ENCODE data around the gene CREB3L2. TPM values are rescaled to one million over a fixed set of nuclear protein-coding genes. Genes with fewer than 3 reads are reported as not detected.

CREB3L2 gene
- total RNA-seq, 3 donors from 2014 or later (not counting 1 experiment from before 2014, with no cell fraction given) = 45.9 to 54.6 (median 52.5) TPM

GRCh38 chr7:137961200-137962177 lies 40.4 kb downstream of the CREB3L2 start:
- H3K4me3 Mint-ChIP-seq = no peak overlapping the region
- H3K36me3 Mint-ChIP-seq = no peaks in the 10 kb centered on the region
- Histone ChIP-seq H3K27ac (ENCODE audit: low read length) (no peak overlapping the region), H3K27me3 (ENCODE audit: control insufficient read depth, insufficient read depth, low read length) (no peaks in the 10 kb centered on the region), H3K4me3 (ENCODE audit: low read length) (no peak overlapping the region), H3K9me3 (ENCODE audit: control insufficient read depth, insufficient read depth, low read length) (no peaks in the 10 kb centered on the region), H3K36me3 (ENCODE audit: control insufficient read depth, insufficient read depth, low read length) (no peaks in the 10 kb centered on the region), H3K4me1 (ENCODE audit: control insufficient read depth, insufficient read depth, low read length) (no peaks in the 10 kb centered on the region)
- intact Hi-C loops (cut with micrococcal nuclease) = no loop called here
- H3K27ac Mint-ChIP-seq = peak overlapping the region in 1 of 2 donors; percentile 58
- H3K9me3 Mint-ChIP-seq = no peaks in the 10 kb centered on the region
- H3K27me3 Mint-ChIP-seq (ENCODE audit: low read depth in 2 of 2) = no peaks in the 10 kb centered on the region
- peaks cover 50% of the 10 kb centered on the region in 2 donors for H3K4me1 Mint-ChIP-seq
- WGBS (ENCODE audit: insufficient coverage) = 77% methylated on average over 11 of the region's 11 CpGs
- DNase-seq (no peak), ATAC-seq (peak in 1 of 3 donors; percentile 44)
- no peak for TF ChIP-seq CTCF (IDR thresholded peaks at IDR 0.05)

GRCh38 chr7:137960020-137960419 lies 41.9 kb downstream of the CREB3L2 start:
- no peaks in the 10 kb centered on the region for H3K36me3 ChIP-seq (ENCODE audit: control insufficient read depth, insufficient read depth, low read length)
- H3K27me3 Mint-ChIP-seq (ENCODE audit: low read depth in 2 of 2) = no peaks in the 10 kb centered on the region
- intact Hi-C loops (cut with micrococcal nuclease) = no loop called here
- H3K27ac ChIP-seq (ENCODE audit: low read length) = no peak overlapping the region
- H3K27me3 ChIP-seq (ENCODE audit: control insufficient read depth, insufficient read depth, low read length) = no peaks in the 10 kb centered on the region
- H3K4me1 ChIP-seq (ENCODE audit: control insufficient read depth, insufficient read depth, low read length) = no peaks in the 10 kb centered on the region
- H3K27ac Mint-ChIP-seq = no peak overlapping the region
- no peak overlapping the region for H3K4me3 Mint-ChIP-seq
- peaks cover 40 to 41% of the 10 kb centered on the region in 2 donors for H3K4me1 Mint-ChIP-seq
- no peak for TF ChIP-seq CTCF (IDR thresholded peaks at IDR 0.05)
- H3K36me3 Mint-ChIP-seq = no peaks in the 10 kb centered on the region
- DNase-seq (no peak), ATAC-seq (no peak)
- H3K4me3 ChIP-seq (ENCODE audit: low read length) = no peak overlapping the region
- no peaks in the 10 kb centered on the region for H3K9me3 Mint-ChIP-seq
- no peaks in the 10 kb centered on the region for H3K9me3 ChIP-seq (ENCODE audit: control insufficient read depth, insufficient read depth, low read length)
- no CpG with 5 or more reads among the region's 1 CpG for WGBS (ENCODE audit: insufficient coverage)

GRCh38 chr7:137958470-137959431 lies 43.1 kb downstream of the CREB3L2 start:
- ATAC-seq = peak in 1 of 3 donors; percentile 55

More at GRCh38 chr7:137958470-137959431, 43.1 kb downstream of the CREB3L2 start:
- no peak for TF ChIP-seq CTCF (IDR thresholded peaks at IDR 0.05)
- Mint-ChIP-seq H3K27ac (peak overlapping the region in 1 of 2 donors; percentile 9), H3K4me3 (no peak overlapping the region), H3K4me1 (peaks cover 43 to 46% of the 10 kb centered on the region in 2 donors), H3K9me3 (no peaks in the 10 kb centered on the region), H3K36me3 (no peaks in the 10 kb centered on the region), H3K27me3 (ENCODE audit: low read depth in 2 of 2) (no peaks in the 10 kb centered on the region)
- Histone ChIP-seq H3K4me1 (ENCODE audit: control insufficient read depth, insufficient read depth, low read length) (no peaks in the 10 kb centered on the region), H3K27me3 (ENCODE audit: control insufficient read depth, insufficient read depth, low read length) (no peaks in the 10 kb centered on the region), H3K4me3 (ENCODE audit: low read length) (no peak overlapping the region), H3K27ac (ENCODE audit: low read length) (no peak overlapping the region), H3K36me3 (ENCODE audit: control insufficient read depth, insufficient read depth, low read length) (no peaks in the 10 kb centered on the region), H3K9me3 (ENCODE audit: control insufficient read depth, insufficient read depth, low read length) (no peaks in the 10 kb centered on the region)
- no peak for DNase-seq
- intact Hi-C loops (cut with micrococcal nuclease) = no loop called here
- 71% methylated on average over 4 of the region's 4 CpGs for WGBS (ENCODE audit: insufficient coverage)

All from natural killer cell (primary cell).